Measurements from ENCODE around the gene ALOX5AP. TPM values are rescaled to one million over a fixed set of nuclear protein-coding genes. Genes with fewer than 3 reads are reported as not detected.

The ALOX5AP gene
- 13.6 TPM for total RNA-seq
- long read RNA-seq, partial matches to known transcripts, result 0 of 4 reads
- long read RNA-seq, other reads (novel, unspliced or antisense), result 0 of 4 reads

- ATAC-seq (peak; percentile 61), DNase-seq (ENCODE audit: missing footprints) (no peak)
- intact Hi-C loops (cut with DNase I), result no loop called here
Measured at GRCh38 chr13:30735025-30735871, at the start of gene ALOX5AP. ALOX5AP (plus strand) TSS chr13:30735543; CDS start chr13:30735606, 63 bp downstream.

- no peak for ATAC-seq
- intact Hi-C loops (cut with DNase I), result no loop called here
- DNase-seq (ENCODE audit: missing footprints), result no peak
Measured at GRCh38 chr13:30685987-30686386, 49.4 kb upstream of the ALOX5AP start.

DNA sequence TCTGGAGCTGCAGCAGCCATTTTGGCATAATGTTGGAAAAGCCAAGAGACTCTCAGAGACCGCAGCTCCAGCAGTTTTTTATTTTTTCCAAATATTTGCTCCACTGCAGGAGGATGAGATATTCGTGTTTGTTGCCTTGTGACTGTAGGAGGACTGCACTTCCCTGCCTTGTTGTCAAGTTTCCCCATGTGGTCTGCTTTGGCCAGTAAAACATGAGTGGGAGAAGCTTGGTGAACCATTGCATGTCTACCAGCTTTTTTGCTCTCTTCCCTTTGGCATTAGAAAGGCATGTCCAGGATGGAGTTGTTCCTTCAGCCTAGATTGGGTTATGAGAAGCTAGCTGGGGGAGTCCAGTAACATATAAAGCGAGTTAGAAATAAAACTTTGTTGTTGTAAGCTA lies 47.7 kb upstream of the ALOX5AP start:
- no peak for ATAC-seq
- DNase-seq (ENCODE audit: missing footprints), result no peak
- intact Hi-C loops (cut with DNase I), result no loop called here

- DNase-seq (ENCODE audit: missing footprints) (no peak), ATAC-seq (no peak)
- intact Hi-C loops (cut with DNase I), result no loop called here
Measured at GRCh38 chr13:30689752-30690151, 45.6 kb upstream of the ALOX5AP start.

GRCh38 chr13:30690282-30691188 lies 44.8 kb upstream of the ALOX5AP start:
- ATAC-seq (peak; percentile 90), DNase-seq (ENCODE audit: missing footprints) (peak; percentile 77)
- intact Hi-C loops (cut with DNase I), result no loop called here

DNA sequence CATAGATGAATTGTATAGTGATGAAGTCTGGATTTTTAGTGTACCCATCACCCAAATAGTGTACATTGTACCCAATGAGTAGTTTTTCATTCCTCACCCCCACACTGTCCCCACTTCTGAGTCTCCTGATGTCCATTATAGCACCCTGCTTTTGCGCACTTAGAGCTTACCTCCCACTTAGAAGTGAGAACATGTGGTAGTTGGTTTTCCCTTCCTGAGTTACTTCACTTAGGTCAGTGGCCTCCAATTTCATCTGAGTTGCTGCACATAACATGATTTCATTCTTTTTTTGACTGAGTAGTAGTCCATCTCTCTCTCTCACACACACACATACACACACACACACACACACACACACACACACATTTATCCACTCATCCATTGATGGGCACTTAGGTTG lies 43.2 kb upstream of the ALOX5AP start:
- intact Hi-C loops (cut with DNase I), result no loop called here
- no peak for ATAC-seq

DNA sequence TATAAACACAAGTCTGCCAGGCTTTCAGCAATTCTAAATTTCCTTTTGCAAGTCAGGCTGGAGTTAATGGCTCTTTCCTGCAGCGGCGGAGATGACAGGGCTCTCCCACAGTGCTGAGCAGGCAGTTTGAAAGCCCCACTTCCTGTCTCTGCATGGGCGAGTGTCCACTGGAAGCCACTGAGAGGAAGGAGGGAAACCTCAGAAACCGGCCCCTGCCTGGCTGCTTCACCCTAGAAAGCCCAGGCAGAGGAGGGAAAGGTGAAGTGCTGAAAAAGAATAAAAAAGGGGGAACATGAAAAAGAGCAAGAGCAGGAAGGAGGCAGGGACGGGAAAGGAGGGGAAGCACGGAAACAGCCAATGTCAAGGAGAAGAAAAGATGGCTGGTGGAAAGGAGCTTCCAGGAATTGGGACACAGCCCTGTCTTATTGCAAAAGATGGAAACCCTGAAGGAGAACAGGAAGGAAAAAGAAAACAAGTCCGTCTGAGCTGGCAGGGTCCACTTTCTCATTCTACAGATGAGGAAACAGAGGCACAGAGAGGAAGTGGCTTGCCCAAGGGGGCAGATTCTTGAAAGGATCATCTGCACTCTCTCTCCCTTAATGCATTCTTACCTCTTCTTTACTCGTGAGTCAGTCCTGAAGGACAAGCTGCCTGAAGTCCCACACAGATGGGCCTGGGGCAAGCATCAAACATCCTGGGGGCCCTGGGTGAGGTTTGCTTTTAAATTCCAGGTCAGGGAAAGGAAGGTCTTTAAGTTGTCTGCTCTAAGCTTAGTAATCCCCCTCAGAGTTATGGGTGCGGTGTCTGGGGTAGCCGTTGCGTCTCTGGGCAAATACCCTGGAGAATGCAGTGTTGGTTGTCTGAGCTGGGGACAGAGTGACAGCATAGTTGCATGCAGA lies 38.8 kb upstream of the ALOX5AP start:
- DNase-seq (ENCODE audit: missing footprints), result peak; percentile 79
- intact Hi-C loops (cut with DNase I), result no loop called here

More for the DNA sequence above, 43.2 kb upstream of the ALOX5AP start:
- DNase-seq (ENCODE audit: missing footprints), result no peak

DNA sequence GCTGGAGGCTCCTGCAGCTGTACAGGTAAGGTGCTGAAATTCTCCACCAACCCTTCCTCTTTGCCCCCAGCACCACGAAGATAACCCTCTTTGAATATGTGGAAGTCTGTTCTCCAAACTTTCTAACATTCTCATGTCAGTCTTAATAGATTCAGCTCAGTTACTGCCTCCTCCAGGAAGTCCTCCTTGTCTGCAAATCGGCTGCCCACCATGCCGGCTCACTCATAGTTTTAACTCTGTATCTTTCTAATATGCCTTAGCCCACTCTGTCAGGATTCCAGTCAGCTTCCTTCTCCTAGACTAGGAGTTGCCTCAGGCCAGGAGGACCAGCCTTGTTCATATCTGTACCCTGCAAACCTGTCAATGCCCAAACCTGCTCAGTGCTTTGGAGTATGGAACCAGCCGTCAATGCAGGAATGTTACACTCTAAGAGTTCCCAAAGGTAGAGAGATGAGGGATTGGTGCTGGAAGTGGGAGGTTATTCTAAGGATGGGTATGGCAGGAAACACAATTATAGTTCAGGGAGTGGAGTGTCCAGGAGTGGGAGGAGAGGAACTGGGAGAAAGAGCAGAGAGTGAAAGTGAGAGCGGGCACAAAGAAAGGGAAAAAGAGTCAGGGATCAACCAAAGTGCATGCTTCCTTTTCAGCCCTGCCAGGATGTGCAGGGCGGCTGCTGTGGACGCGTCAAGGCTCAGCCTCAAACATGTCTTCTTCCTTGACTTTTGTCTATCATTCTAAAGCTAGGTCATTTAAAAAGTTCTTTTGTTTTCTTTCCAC lies 38.0 kb upstream of the ALOX5AP start:
- intact Hi-C loops (cut with DNase I), result no loop called here
- peak; percentile 48 for ATAC-seq
- DNase-seq (ENCODE audit: missing footprints), result no peak

More for the DNA sequence above, 38.8 kb upstream of the ALOX5AP start:
- ATAC-seq, result peak; percentile 84

DNA sequence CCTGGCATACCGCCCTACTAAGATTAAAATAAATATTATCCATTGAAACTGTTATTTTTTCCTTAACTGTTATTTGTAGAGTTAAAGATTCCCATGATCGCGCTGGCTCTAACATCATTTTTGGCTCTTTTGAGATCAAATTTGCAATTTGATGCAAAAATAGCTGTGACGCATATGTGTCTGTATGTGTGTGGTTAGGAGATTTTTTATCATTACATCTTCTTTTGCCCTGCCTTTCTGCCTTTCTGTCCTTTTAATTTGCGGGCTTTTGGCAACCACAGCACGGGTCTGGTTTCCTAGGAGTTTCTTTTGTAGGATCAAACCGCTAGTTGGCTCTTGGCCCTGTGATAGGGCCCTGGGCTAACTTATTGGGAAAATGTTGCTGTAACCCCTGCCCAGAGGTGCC lies 37.3 kb upstream of the ALOX5AP start:
- DNase-seq (ENCODE audit: missing footprints), result no peak
- no peak for ATAC-seq
- intact Hi-C loops (cut with DNase I), result no loop called here

DNA sequence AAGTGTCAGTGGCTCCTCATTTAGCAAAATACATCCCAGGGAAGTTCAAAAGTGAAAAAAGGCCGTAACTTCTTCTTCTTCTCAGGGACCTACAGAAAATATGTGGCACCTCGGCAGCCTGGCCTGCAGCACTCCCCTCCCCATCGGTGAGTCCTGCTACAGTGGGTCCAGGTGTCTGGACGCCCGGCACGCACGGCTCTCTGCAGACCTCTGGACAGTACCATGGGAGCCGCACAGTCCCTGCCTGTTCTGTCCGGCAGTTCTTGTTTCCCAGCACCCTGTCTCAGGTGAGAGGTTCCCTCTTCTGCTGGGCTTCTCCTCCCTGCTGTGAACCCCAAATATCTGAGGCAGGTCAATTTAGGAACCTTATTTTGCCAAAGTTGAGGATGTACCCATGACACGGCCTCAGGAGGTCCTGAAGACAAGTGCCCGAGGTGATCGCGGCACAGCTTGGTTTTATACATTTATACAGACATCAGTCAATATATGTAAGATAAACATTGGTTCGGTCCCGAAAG lies 36.8 kb upstream of the ALOX5AP start:
- intact Hi-C loops (cut with DNase I), result no loop called here
- DNase-seq (ENCODE audit: missing footprints) (no peak), ATAC-seq (no peak)

DNA sequence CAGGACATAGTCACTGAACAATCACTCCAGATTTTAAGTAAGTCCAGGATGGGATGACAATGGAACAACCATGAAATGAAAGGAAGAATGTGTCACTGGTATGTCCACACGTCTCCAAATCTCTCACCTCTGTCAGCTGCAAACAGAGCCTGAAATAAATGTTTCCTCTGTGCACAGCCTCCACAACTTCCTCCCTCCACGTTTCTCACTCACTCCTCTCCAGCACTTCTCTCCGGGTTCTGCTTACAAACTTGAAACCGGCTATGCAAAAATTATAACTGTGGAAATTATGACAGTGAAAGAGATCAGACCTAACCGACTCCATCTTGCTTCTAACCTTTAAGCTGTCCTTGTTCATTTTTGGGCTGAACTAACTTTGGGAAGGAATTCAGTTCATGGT lies 35.0 kb upstream of the ALOX5AP start:
- DNase-seq (ENCODE audit: missing footprints) (no peak), ATAC-seq (no peak)
- intact Hi-C loops (cut with DNase I), result no loop called here

DNA sequence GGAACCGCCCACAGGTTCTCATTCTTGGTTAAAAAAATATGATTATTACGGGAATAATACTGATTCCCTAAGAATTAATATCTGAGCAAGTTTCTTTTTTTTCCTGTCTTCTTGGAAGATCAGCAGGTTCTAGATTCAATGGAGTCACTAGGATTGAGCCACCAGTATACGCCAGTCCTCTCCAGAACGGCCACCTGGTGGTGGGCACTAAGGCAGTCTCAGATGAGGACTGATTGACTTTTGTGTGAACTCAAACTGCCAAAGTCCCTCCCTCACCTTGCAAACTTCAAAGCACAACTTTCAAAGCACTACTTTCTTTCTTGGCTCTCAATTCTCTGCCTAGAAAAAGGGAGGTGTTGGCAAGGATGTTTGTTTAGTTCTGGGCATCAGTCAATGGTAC lies 33.3 kb upstream of the ALOX5AP start:
- ATAC-seq (no peak), DNase-seq (ENCODE audit: missing footprints) (no peak)
- intact Hi-C loops (cut with DNase I), result no loop called here

GRCh38 chr13:30704596-30704995 lies 30.7 kb upstream of the ALOX5AP start:
- intact Hi-C loops (cut with DNase I), result no loop called here
- ATAC-seq, result no peak
- DNase-seq (ENCODE audit: missing footprints), result no peak

DNA sequence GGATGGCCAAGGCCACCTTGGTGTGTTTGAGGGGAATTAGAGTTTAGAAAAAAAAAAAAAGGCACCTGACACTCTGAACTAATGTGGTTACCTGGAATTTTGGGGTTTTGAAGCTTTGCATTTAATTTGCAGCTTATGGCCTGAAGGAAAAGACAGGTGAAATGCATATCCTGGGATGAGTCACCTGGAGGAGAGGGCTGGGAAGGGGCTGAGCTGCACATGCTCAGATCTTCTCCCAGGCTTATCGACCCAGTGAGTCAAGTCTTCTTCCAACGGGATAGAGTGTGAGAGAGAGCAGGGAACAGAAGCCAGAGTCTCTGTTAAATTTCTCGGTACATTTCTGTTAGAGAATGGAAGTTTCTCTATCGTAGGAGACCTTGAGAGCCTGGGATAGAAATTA lies 29.7 kb upstream of the ALOX5AP start:
- ATAC-seq (no peak), DNase-seq (ENCODE audit: missing footprints) (no peak)
- intact Hi-C loops (cut with DNase I), result no loop called here

DNA sequence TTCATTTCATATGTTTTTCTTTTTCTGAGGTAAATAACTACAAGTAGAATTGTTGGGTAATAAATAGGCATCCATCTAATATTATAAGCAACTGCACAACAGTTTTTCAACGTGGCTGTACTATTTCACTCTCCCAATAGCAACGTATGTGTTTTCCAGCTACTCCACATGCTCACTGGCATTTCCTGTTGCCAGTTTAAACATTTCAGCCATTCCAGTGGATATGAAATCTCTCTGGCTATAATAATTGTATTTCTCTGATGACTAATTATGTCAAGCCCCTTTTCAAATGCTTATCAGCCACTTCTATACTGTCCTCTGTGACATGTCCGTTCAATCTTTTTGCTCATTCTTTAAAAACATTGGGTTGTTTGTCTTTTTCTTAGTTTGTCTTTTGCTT lies 26.8 kb upstream of the ALOX5AP start:
- intact Hi-C loops (cut with DNase I), result no loop called here
- no peak for ATAC-seq
- no peak for DNase-seq (ENCODE audit: missing footprints)

DNA sequence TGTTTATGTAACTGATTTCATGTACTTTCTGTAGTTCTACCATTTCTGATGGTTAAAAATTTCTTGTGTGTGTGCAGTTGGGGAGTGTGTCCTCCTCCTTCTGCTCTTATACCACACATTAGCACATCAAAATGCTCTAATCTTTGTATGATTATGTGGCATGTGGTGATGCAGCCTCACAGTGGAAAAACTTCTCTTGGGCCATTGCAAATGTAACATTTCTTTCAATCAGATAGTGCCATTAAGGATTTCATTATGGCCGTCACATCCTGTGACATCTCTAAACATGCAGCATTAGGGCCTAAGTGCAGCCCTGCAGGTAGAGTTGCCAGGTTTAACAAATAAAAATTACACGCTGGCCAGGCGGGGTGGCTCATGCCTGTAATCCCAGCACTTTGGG lies 24.9 kb upstream of the ALOX5AP start:
- intact Hi-C loops (cut with DNase I), result no loop called here
- no peak for ATAC-seq
- DNase-seq (ENCODE audit: missing footprints), result no peak

GRCh38 chr13:30711375-30711774 lies 24.0 kb upstream of the ALOX5AP start:
- ATAC-seq (no peak), DNase-seq (ENCODE audit: missing footprints) (no peak)
- intact Hi-C loops (cut with DNase I), result no loop called here

DNA sequence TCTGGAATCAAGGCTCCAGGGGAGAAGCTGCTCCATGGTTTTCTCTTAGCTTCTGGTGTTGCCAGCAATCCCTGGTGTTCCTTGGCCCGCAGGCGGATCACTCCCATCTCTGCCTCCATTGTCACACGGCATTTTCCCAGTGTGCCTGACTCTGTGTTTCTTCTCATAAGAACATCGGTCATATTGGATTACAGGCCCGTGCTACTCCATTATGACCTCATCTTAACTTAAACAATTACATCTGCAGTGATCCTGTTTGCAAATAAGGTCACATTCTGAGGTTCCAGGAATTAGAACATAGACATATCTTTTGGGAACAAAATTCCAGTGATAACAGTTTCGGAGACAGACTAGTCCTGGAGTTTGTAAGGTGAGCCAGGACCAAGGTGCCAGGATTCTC lies 23.5 kb upstream of the ALOX5AP start:
- ATAC-seq (no peak), DNase-seq (ENCODE audit: missing footprints) (no peak)
- intact Hi-C loops (cut with DNase I), result no loop called here
